Right lobe of liver (tissue), 6 donors: ENCODE measurements around the gene HOTAIR. TPM values are rescaled to one million over a fixed set of nuclear protein-coding genes. Genes with fewer than 3 reads are reported as not detected.

ENCODE experiments used
- ATAC-seq, 4 donors: fragments of 200-7000 bp; cut with Tn5 transposase; one replicate each; pipeline ENCODE4 v1.9.1; 2020; ENCODE audit warnings: mild to moderate bottlenecking in 4 of 4, moderate library complexity in 4 of 4
- DNase-seq, 3 donors: peaks; one replicate each; pipeline ENCODE4 v3.0.0-alpha.2; 2020
- H3K27ac ChIP-seq, 3 donors: fragments of 200-600 bp; one replicate each; pipeline ENCODE4 v1.8.0; 2022
- H3K27me3 ChIP-seq, 2 donors: fragments of 200-600 bp; one replicate each; pipeline ENCODE4 v1.8.0; 2022
- H3K36me3 ChIP-seq, 4 donors: fragments of 200-600 bp; sonication (generic) in 1 of 4; one replicate each; pipeline versions ENCODE4 v1.5.1 to v1.8.0; 2017 to 2022; ENCODE audit warnings: control low read depth in 1 of 4
- H3K4me1 ChIP-seq, 4 donors: fragments of 200-600 bp; sonication (generic) in 1 of 4; one replicate each; pipeline versions ENCODE4 v1.5.1 to v1.8.0; 2017 to 2022; ENCODE audit warnings: control low read depth in 1 of 4
- H3K4me3 ChIP-seq, 3 donors: fragments of 200-600 bp; one replicate each; pipeline ENCODE4 v1.8.0; 2022
- H3K9me3 ChIP-seq, 4 donors: fragments of 200-600 bp; sonication (generic) in 1 of 4; one replicate each; pipeline versions ENCODE4 v1.5.1 to v1.8.0; 2017 to 2022; ENCODE audit warnings: control low read depth in 1 of 4
- CTCF ChIP-seq, 4 donors: fragments of 200-600 bp in 3 of 4; fragments of 450-650 bp in 1 of 4; IDR thresholded peaks; one replicate each; pipeline versions ENCODE4 v1.5.1 to v1.8.0; 2016 to 2022; ENCODE audit warnings: antibody characterized with exemption in 4 of 4, mild to moderate bottlenecking in 2 of 4
- POLR2A ChIP-seq: fragments of 450-650 bp; IDR thresholded peaks from one replicate; pipeline ENCODE4 v1.6.1; 2017; ENCODE audit warnings: antibody characterized with exemption, mild to moderate bottlenecking
- WGBS: methylation state at CpG from one replicate; pipeline ENCODE4 v1.1.6; 2018; ENCODE audit warnings: low coverage, low lambda C conversion rate; ENCODE audit not compliant: insufficient coverage; ENCODE audit errors: missing lambda C conversion rate; 5-methylcytosine and 5-hydroxymethylcytosine counted together
- intact Hi-C, 2 donors: fragments of 100-400 bp; cut with DNase I; formaldehyde crosslinking; loops; one replicate each; pipeline versions ENCODE4 v1.11.2 to v1.14.1; 2022
- total RNA-seq, 6 experiments: library from RNA; depleted of rRNA in 2 of 6; stranded (reverse); fragments of >200 nt in 2 of 6; fragmentation: NEBNext Ultra II Directional in 3 of 6; extraction: Animal tissue kit (Norgen Biotek cat#: 25700) in 3 of 6; gene quantifications; one replicate each; pipeline versions ENCODE4 v1.1.0 to v1.2.4, GENCODE V29; 2016 to 2023
- donor health status: DM: no; HTN: yes; CAD: no.
- donor health status: DM: no; HTN: no; CAD: no.
- donor health status: DM: no; HTN: no; CAD: no.
- donor health status: DM: no; HTN: yes; CAD: no.
- donor health status: DM: no; HTN: yes; CAD: no.

The HOTAIR gene
- total RNA-seq, 6 experiments from 2014 or later = not detected

GRCh38 chr12:54004841-54005530 is 30.2 kb upstream of the HOTAIR start:
- intact Hi-C loops = loop anchor here (5.0 kb wide), 2 partner anchors 197 to 202 kb away; no protein-coding TSS in a partner anchor
- Histone ChIP-seq H3K4me1 (peaks cover 0 to 13% (median 0%) of the 10 kb centered on the region in 4 donors), H3K36me3 (no peaks in the 10 kb centered on the region), H3K27ac (no peak overlapping the region), H3K27me3 (peaks cover 5 to 41% of the 10 kb centered on the region in 2 donors), H3K9me3 (no peaks in the 10 kb centered on the region), H3K4me3 (no peak overlapping the region)
- WGBS = 7% methylated on average over 21 of the region's 31 CpGs
- no peak for ATAC-seq
- DNase-seq = no peak
- TF ChIP-seq CTCF (IDR thresholded peaks at IDR 0.05) (no peak), POLR2A (no peak)

GRCh38 chr12:54004063-54004840 is 29.5 kb upstream of the HOTAIR start:
- no peak for ATAC-seq
- intact Hi-C loops = no loop called here

GRCh38 chr12:54003625-54004024 is 28.9 kb upstream of the HOTAIR start:
- no peaks in the 10 kb centered on the region for H3K36me3 ChIP-seq
- no peak overlapping the region for H3K27ac ChIP-seq
- TF ChIP-seq CTCF (IDR thresholded peaks at IDR 0.05) (no peak), POLR2A (no peak)
- H3K4me1 ChIP-seq = peaks cover 0 to 18% (median 0%) of the 10 kb centered on the region in 4 donors
- no peaks in the 10 kb centered on the region for H3K9me3 ChIP-seq
- no peak overlapping the region for H3K4me3 ChIP-seq
- no peak for DNase-seq
- H3K27me3 ChIP-seq = peaks cover 5 to 41% of the 10 kb centered on the region in 2 donors
- WGBS = 14% methylated on average over 2 of the region's 3 CpGs
- intact Hi-C loops = no loop called here
- ATAC-seq = no peak

More at GRCh38 chr12:54004063-54004840, 29.5 kb upstream of the HOTAIR start:
- Histone ChIP-seq H3K4me3 (no peak overlapping the region), H3K27ac (no peak overlapping the region), H3K9me3 (no peaks in the 10 kb centered on the region), H3K4me1 (peaks cover 0 to 18% (median 0%) of the 10 kb centered on the region in 4 donors), H3K36me3 (no peaks in the 10 kb centered on the region), H3K27me3 (peaks cover 5 to 41% of the 10 kb centered on the region in 2 donors)
- 9% methylated on average over 20 of the region's 20 CpGs for WGBS
- DNase-seq = no peak
- TF ChIP-seq POLR2A (no peak), CTCF (IDR thresholded peaks at IDR 0.05) (no peak)

- peaks cover 5 to 42% of the 10 kb centered on the region in 2 donors for H3K27me3 ChIP-seq
These were observed 28.2 kb upstream of the HOTAIR start for GRCh38 chr12:54002915-54003389.

More at GRCh38 chr12:54002915-54003389, 28.2 kb upstream of the HOTAIR start:
- Histone ChIP-seq H3K4me3 (no peak overlapping the region), H3K36me3 (no peaks in the 10 kb centered on the region), H3K9me3 (no peaks in the 10 kb centered on the region), H3K4me1 (peaks cover 0 to 18% (median 0%) of the 10 kb centered on the region in 4 donors), H3K27ac (no peak overlapping the region)
- ATAC-seq (no peak), DNase-seq (no peak)
- TF ChIP-seq POLR2A = no peak
- no peak for TF ChIP-seq CTCF (IDR thresholded peaks at IDR 0.05)
- WGBS = 12% methylated on average over 19 of the region's 19 CpGs
- intact Hi-C loops = no loop called here
